NCI-H2196 treated with DMSO at 0.1 percent for 48 hours (cell line): ENCODE measurements around the gene NELFB.
"Not testable (repeated sequence)": the region's sequence is repeated elsewhere in the genome, so short reads cannot be mapped to it uniquely, and the experiment has no call there.

ENCODE experiments used
- DNase-seq: peaks from one replicate; lab custom pipeline; 2025; ENCODE audit not compliant: unreplicated experiment; lab: John Stamatoyannopoulos, UW

NELFB gene

DNA sequence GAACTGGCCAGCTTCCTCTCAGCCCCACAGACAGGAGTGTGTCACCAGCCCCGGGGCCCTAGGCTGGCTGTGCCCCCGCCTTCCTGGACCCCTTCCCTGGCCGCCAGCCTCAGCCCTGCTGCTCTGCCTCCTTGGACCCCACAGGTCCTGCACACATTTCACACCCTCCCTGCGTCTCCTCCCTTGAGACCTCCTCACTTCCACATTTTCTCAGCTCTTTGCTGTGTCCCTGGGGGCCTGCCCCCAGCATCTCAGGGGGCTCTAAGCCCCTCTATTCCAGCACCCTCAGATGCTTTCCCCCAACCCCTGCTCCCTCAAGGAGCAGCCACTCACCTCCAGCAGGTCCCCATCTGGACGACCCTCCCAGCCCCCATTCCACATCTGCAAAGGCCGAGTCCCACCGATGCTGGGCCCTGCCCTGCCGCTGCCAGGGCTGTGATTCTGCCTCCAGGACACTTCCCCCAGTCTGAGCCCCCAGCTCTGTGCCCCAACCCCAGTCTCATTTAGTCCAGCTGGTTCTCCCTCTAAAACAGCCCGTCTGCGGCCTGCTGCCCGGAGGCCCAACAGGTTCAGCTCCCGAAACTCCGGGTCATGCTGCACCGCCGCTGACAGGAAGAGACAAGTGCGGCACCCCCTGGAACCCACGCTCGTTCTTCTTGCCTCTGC, 20.2 kb upstream of the NELFB start:
- no peak for DNase-seq

DNA sequence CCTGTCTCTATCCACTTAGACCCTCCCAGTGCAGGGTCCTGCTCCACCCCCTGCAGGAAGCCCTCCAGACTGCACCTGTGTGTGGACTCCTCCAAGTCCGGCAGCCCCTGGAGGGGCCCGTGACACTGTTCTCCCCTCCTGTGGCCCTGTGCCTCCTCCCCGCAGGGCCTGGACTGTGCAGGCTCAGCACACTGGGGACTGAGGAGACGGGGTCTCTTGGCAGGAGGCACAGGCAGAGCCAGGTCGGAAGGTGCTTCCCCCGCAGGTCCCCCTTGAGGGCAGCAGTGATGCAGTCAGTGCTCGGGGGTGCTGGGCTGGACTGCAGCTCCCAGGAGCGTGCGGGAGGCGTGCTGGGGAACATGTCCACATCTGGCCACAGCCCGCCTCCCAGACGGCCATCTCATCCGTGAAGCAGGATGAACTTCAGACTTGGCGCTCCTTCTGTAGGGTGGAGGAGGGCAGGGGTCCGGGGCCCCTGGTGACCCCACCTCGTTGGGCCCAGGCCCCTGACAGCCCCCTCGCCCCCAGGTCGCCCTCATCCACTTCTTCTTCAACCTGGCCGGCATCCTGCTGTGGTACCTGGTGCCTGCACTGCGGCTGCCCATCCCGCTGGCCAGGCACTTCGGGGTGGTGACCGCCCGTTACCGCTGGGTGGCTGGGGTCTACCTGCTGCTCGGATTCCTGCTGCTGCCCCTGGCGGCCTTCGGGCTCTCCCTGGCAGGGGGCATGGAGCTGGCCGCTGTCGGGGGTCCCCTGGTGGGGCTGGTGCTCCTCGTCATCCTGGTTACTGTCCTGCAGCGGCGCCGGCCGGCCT, 19.5 kb upstream of the NELFB start:
- no peak for DNase-seq

DNA sequence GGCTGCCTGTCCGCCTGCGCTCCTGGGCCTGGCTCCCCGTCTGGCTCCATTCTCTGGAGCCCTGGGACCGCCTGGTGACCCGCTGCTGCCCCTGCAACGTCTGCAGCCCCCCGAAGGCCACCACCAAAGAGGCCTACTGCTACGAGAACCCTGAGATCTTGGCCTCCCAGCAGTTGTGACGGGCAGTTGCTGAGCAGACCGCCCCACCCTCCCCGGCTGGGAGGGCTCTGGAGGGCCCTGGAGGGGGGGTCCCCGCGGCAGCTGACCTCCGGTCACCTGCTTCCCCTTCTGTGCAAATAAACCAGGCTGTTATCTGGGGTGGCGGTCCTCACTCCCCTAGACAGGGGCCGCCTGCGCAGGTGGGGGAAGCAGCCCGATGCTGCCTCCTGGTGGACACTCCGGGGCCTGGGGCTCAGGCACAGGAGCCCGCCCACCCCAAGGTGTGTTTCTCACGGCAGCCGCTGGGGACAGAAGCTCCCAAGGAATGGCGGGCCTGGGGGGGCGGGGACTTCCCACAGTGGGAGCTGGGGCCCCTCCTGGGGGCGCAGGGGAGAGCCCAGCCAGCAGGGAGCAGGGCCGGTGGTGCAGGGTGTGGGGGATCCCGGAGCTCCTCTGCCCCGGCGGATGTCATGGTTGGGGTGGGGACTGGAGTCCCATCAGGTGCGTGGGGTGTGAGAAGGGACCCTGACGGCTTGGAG, 18.7 kb upstream of the NELFB start:
- DNase-seq, result peak; percentile 67

DNA sequence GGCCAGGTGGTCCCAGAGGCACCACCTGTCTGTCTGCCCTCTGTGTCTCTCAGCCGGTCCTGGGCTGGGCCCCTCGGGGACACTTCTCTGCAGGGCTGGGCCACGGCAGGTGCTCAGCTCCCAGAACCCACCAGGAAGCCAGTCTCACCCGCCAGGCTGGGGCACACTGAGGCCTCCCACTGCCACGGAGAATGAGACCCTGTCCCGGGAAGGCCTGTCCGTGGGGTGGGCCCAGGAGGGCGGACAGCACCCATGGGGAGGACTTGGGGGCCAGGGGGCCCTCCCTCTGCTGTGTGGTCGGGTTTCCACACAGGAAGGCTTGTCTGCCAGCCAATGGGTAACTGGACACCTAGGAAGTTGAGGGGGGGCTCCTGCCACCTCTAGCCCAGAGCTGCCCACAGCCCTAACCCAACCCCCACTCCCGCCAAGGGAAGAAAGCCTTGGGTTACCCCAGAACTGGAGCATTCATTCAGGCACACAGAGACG, 18.1 kb upstream of the NELFB start:
- peak; percentile 63 for DNase-seq

DNA sequence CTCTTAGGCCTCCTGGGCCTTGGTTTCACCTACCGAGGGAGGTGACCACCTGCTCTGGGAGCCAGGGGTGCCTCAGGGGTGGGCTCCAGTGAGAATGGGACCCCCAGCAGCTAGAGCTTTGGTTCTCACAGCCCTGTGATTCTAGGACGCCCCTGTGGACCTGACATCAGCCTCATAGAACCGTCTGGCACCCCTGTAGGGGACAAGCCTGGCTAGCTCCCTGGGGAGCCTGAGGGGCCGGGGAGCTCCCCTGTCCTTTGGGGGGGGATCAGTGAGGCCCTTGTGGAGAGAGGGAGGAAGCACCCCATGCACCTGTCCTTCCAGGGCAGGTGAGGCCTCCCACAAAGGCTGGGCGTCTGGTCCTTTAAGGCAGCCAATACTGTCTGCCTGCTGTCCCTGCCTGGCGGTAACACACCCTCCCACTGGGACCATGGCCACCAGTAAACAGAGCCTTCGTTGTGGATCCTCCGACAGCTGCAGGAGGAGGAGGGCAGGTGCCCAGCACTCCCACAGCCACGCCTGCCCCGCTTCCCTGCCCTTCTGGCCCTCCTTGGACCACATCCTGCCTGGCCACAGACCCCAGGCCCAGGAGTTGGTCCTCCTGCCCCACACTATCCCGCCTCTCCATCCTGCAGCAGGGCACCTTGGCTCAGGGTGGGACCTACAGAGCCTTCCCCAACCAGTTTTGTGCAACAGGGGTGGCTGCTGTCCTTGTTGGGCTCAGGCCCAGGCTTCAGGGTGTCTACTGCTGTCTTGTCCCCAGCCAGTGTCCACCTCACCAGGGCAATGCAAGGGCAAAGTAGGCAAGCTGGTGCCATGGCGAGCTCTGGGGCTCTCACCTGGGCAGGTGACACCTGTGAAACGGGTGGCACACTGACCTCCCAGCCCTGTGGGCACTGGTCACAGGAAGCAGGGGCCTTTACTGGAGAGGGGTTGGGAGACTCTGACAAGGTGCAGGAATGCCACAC, 17.1 kb upstream of the NELFB start:
- DNase-seq, result peak; percentile 80

DNA sequence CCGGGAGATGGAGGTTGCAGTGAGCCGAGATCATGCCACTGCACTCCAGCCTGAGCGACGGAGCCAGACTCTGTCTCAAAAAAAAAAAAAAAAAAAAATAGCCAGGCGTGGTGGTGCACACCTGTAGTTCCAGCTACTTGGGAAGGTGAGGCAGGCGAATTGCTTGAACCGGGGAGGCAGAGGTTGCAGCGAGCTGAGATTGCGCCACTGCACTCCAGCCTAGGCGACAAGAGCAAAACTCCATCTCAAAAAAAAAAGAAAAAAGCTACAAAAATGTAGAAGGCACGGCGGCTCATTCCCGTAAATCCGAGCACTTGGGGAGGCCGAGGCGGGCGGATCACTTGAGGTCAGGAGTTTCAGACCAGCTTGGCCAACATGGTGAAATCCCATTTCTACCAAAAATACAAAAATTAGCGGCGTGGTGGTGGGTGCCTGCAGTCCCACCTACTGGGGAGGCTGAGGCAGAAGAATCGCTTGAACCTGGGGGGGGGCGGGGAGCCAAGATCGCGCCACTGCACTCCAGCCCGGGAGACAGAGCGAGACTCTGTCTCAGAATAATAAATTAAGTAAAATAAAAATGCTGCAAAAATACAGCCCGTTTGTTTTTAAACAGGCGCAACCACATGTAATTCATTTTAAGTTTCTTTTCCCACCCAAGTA, 15.5 kb upstream of the NELFB start:
- DNase-seq, result not testable (repeated sequence)

DNA sequence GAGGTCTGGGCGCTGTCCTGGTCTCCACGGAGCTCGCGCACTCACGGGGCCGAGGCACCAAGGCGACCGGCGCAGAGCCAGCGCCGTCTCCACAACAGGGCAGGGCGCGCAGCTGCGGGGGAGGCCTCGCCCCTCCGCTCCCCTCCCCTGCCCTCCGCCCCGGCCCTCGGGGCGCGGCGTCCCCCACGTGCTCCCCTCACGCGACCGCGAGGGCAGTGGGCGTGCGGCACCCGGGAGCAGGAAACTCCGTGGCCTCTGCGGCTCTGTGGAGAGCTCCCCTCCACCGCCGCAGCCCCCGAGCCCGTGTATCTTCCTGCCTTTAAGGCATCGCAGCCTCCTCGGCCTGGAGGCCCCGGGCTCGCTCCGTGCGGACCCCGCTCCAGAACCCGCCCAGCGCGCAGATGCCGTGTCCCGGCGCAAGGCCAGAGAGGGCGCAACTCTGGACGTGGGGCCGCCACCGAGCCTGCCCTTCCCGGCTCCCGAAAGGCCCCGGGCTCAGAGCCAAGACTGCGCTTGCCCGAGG, 14.7 kb upstream of the NELFB start:
- DNase-seq, result peak; percentile 32

DNA sequence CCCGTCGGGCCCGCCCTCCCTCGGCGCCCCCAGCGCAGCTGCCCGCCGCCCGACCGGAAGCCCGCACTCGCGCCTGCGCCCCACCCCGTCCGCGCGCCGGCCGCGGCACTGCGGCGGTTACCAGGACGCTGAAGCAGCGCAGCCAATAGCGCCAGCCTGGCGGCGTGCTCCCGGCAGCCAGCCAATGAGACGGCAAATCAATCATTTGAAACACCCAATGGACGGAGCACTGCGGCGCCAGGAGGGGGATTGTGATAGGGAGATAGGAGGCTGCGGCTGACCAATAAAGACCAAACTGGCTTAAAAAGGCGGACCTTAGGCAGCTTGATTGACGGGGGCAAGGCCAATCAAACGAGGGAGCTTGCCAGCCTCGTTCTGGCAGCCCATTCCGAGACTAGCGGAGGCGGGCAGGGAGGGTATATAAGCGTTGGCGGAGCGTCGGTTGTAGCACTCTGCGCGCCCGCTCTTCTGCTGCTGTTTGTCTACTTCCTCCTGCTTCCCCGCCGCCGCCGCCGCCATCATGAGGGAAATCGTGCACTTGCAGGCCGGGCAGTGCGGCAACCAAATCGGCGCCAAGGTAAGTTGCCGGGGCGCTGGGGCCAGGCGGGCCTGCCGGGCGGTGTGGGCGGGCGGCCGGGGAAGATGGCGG, 14.2 kb upstream of the NELFB start, which contains the start of gene TUBB4B:
Gene TUBB4B (plus strand): TSS at position 447 of the 649 bp plus-strand sequence. CDS start 74 bp downstream, at position 521.
- DNase-seq, result peak; percentile 99

DNA sequence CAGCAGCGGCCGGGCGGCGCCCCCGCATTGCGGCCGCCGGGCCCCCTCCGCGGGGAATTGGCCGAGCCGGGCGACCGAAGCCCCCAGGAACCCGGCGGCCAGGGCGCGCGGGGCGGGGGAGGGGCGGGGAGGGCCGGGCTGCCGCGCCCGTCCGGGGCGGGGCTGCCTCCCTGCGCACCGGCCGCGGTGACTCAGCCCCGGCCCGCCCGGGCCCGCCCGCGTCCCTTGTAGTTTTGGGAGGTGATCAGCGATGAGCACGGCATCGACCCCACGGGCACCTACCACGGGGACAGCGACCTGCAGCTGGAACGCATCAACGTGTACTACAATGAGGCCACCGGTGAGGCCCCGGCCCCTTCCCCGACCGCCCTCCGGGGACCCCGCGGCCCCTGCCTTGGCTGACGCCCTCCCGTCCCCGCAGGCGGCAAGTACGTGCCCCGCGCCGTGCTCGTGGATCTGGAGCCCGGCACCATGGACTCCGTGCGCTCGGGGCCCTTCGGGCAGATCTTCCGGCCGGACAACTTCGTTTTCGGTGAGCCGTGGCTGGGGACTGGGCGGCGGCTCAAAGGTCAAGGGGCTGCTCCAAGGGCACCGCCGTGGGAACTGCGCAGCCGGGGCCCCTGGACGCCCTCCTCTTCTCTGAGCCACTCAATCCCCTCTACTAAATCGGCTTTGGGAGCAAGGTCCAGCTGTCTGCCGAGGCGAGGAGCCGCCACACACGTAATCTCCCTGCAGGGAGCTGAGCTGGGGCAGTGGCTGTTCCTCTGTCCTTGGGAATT, 13.4 kb upstream of the NELFB start:
- DNase-seq, result no peak

DNA sequence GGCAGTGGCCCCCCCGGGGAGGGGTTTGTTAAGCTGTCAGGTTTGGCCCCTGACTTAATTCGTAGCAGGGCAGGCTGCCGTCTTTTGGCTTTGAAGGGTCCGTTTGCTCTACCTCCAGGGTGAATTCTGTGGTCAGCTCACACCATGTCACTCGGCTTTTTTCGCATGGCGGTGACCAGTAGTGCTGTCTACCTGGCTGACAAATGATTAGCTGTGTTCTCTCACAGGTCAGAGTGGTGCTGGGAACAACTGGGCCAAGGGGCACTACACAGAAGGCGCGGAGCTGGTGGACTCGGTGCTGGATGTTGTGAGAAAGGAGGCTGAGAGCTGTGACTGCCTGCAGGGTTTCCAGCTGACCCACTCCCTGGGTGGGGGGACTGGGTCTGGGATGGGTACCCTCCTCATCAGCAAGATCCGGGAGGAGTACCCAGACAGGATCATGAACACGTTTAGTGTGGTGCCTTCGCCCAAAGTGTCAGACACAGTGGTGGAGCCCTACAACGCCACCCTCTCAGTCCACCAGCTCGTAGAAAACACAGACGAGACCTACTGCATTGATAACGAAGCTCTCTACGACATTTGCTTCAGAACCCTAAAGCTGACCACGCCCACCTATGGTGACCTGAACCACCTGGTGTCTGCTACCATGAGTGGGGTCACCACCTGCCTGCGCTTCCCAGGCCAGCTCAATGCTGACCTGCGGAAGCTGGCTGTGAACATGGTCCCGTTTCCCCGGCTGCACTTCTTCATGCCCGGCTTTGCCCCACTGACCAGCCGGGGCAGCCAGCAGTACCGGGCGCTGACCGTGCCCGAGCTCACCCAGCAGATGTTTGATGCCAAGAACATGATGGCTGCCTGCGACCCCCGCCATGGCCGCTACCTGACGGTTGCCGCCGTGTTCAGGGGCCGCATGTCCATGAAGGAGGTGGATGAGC, 12.6 kb upstream of the NELFB start:
- DNase-seq, result no peak

DNA sequence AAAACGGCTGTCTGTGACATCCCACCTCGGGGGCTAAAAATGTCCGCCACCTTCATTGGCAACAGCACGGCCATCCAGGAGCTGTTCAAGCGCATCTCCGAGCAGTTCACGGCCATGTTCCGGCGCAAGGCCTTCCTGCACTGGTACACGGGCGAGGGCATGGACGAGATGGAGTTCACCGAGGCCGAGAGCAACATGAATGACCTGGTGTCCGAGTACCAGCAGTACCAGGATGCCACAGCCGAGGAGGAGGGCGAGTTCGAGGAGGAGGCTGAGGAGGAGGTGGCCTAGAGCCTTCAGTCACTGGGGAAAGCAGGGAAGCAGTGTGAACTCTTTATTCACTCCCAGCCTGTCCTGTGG, 11.9 kb upstream of the NELFB start:
- not testable (repeated sequence) for DNase-seq

DNA sequence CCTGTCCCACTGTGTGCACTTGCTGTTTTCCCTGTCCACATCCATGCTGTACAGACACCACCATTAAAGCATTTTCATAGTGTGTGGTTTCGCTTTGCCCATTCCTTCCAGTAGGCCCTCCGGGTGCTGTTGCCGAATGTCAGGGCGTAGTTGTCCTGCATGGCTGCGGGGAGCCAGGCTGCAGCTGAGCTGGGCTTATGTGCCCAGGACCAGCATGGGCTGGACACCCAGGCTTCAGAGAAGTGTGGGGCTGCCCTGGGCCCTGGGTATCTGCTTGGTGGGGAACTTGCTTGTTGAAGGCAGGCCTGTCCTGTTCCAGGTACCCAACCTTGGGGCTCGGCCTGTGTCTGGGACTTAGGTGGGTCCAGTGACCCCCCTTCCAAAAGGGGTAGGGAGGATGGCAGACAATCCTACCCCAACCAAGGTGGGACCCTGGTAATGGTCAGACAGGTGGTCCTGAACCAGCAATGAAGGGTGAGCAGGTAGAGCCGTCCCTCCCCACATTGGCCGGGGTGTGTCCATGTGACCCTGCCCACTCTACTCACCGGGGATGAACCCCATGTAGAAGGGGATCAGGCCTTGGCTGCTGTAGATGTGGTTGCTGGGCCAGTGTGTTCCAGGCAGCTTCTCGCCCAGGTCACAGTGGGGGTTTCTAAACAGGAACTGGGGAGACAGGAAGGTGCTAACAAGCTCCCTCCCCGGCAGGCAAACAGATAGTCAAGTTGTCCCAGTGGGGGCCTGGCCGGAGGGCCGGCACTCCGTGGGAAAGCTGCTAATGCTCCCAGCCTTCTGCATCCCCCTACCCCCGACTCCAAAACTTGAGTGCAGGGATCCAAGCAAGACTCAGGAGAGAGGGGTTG, 11.3 kb upstream of the NELFB start:
- no peak for DNase-seq

DNA sequence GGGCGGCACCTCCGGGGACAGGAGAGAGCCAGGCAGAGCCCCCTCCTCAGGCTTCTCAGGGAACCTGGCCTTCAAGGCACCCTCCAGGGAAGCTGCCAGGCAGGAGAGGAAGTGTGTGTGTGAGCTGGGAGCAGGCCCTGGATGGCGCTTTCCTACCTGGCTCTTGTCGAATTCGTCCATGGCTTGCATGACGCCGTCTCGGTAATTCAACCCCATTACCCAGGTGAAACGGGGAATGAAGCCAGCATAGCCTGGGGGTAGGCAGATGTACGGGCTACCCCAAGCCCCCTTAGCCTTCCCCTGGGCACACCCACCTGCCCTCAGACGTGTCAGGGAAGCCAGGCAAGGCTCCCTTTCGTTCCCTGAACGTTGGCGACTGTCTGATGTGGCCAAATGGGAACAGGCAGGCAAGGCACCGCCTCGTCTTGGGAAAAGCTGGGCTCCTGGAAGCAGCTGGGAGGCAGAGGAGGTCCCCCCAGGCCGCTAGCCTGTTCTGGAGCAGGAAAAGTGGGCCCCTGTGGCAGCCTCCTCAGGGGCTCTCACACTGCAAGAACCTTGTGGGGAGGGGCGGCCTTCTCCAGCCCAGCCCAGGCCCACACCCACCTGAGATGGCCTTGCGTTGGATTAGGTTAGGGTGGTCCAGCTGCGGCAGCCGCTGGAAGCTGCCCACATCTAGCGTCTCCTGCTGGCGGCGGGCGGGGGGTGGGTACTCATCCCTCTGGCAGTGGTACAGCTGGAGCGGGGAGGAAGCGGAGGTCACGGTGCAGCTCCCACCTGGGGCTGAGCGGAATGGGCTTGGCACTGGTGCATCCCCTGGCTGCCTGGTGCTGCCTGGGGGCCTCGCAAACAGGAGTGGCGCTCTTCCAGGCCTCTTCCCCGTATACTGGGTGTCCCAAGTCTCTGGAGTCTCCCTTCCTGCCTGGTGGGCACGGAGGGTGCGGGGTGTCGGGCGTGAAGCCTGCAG, 10.4 kb upstream of the NELFB start:
- DNase-seq, result no peak

DNA sequence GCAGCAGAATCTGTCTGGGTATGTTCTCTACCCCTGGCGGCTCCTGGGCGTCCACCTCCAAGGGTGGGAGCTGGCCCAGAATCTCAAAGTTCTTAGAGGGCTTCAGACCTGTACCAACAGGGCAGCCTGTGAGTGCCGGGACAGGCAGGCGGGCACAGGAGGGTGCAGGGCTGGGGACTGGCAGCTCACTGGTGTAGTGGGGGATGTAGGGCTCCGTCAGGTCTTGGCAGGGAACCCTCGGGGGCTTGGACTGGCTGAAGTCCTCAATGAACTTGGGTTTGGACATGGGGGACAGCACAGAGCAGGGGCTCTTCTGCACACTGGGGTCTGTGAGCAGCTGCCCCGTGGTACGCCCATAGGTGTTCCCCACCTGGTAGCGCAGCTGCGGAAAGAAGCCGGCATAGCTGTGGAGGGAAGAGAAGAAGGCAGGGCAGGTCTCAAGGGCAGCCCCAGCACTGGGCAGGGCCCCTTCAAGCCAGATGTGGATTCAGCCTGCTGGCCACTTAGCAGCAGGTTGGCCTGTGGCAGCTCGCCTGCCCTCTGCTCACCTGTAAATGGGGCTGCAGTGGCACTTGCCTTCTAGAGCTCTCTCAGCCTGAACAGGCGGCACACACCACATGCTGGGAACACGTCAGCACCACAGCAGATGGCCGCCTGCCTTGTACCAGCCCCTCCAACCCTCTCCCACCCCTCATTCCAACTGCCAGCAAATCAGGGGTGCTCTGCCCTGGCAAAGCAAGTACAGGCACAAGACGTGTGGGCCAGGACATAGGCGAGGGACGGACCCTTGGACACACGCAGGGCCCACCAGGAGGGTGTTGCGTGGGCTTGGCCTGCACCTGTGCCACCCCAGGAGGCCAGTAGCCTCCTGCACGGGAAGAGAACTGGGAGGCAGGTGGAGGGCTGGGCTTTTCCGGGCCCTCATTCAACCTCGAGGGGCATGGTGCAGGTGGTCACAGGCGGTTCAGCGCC, 9.4 kb upstream of the NELFB start:
- DNase-seq, result no peak
